Measurements from ENCODE around the gene HOXD4. TPM values are rescaled to one million over a fixed set of nuclear protein-coding genes. Genes with fewer than 3 reads are reported as not detected.
A peak's percentile ranks its signal among the peaks of the same experiment; 100 is the strongest.

Gene HOXD4
- polyA plus RNA-seq, 1 donor from 2014 or later: not detected

GRCh38 chr2:176120364-176121189 is 30.8 kb upstream of the HOXD4 start:
- Histone ChIP-seq H3K9me2 (ENCODE audit: insufficient read depth, low read length) (no peaks in the 10 kb centered on the region), H3K9me3 (ENCODE audit: low read length) (peaks cover 22% of the 10 kb centered on the region), H3F3A (ENCODE audit: insufficient read depth, low read length, poor library complexity, severe bottlenecking) (no peaks in the 10 kb centered on the region), H4K20me1 (ENCODE audit: insufficient read depth) (no peaks in the 10 kb centered on the region), H3K4me3 (ENCODE audit: low read length) (no peak overlapping the region), H3K79me2 (replicated peaks; ENCODE audit: insufficient read depth, low read length) (no peaks in the 10 kb centered on the region), H3K27me3 (ENCODE audit: insufficient read depth, low read depth, low read length) (peaks cover 99% of the 10 kb centered on the region), H2AFZ (ENCODE audit: low read depth, low read length) (no peak overlapping the region), H3K4me2 (ENCODE audit: low read length) (no peak overlapping the region), H3K9ac (ENCODE audit: low read length) (no peak overlapping the region), H3K36me3 (ENCODE audit: insufficient read depth, low read length) (no peaks in the 10 kb centered on the region), H3K27ac (ENCODE audit: low read length) (no peak overlapping the region)
- TF ChIP-seq SMC3 (conservative IDR thresholded peaks at IDR 0.05; ENCODE audit: poor library complexity) (no peak), EP300 (conservative IDR thresholded peaks at IDR 0.05; ENCODE audit: poor library complexity, severe bottlenecking) (no peak), RAD21 (conservative IDR thresholded peaks at IDR 0.05) (no peak), CTCF (IDR thresholded peaks at IDR 0.05; ENCODE audit: poor library complexity, severe bottlenecking) (no peak), REST (IDR thresholded peaks at IDR 0.05; ENCODE audit: borderline replicate concordance) (no peak)

DNA sequence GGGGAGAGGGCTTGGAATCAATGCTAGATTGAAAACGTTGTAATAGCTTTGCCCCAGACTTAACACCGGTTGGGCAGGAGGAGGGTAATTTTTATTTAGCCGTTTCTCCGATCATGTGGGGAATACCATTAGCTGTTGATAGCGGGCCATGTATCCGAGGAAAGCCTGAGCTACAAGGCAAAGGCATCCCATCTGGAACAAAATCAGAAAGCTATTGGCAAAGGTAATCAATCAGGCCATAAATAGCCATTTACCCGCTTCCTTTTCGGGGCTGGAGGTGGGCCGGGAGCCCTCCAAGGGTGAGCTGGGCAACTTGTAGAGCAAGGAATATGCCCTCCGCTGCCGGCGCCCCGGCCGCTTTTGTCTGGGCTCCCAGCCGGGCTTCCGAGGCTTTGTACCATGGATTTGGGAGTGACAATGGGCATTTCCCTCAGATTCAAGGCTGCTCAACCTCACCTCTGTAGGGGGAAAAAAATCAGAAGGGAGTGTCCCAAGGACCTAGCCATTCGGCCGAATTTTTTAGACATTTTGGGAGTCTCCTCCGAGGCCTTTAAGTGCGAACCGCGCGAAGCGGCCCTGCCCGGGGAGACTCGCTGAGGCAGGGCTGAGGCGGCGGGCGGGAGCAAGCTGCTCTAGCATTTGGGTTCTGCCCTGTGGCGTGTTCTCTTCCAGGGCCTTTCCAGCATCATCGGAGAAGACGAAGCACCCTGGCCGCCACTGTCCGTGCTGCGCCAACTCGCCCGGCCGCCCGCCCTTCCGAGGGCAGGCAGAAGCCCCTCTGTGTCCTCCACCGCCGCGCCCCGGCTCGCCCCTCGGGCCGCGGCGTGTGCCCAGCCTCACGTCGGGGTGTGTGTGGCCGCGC is 29.9 kb upstream of the HOXD4 start:
- H3K9ac ChIP-seq (ENCODE audit: low read length): no peak overlapping the region
- no peak for TF ChIP-seq MXI1 (conservative IDR thresholded peaks at IDR 0.05; ENCODE audit: poor library complexity, severe bottlenecking)
- no peak for TF ChIP-seq EP300 (conservative IDR thresholded peaks at IDR 0.05; ENCODE audit: poor library complexity, severe bottlenecking)
- no peak for TF ChIP-seq SMC3 (conservative IDR thresholded peaks at IDR 0.05; ENCODE audit: poor library complexity)
- TF ChIP-seq POLR2AphosphoS5 (IDR thresholded peaks at IDR 0.05): no peak
- TF ChIP-seq EZH2 (IDR thresholded peaks at IDR 0.05; ENCODE audit: borderline replicate concordance, insufficient read depth, low read length, poor library complexity, severe bottlenecking): peak; percentile 79
- TF ChIP-seq CTCF (IDR thresholded peaks at IDR 0.05; ENCODE audit: poor library complexity, severe bottlenecking): no peak
- TF ChIP-seq REST (IDR thresholded peaks at IDR 0.05; ENCODE audit: borderline replicate concordance): no peak
- H3K79me2 ChIP-seq (replicated peaks; ENCODE audit: insufficient read depth, low read length): no peaks in the 10 kb centered on the region
- no peaks in the 10 kb centered on the region for H4K20me1 ChIP-seq (ENCODE audit: insufficient read depth)
- H3K9me3 ChIP-seq (ENCODE audit: low read length): peaks cover 15% of the 10 kb centered on the region
- H2AFZ ChIP-seq (ENCODE audit: low read depth, low read length): no peak overlapping the region
- no peak overlapping the region for H3K27ac ChIP-seq (ENCODE audit: low read length)
- H3K4me3 ChIP-seq (ENCODE audit: low read length): no peak overlapping the region
- no peaks in the 10 kb centered on the region for H3K36me3 ChIP-seq (ENCODE audit: insufficient read depth, low read length)
- no peak overlapping the region for H3K4me2 ChIP-seq (ENCODE audit: low read length)
- H3K27me3 ChIP-seq (ENCODE audit: insufficient read depth, low read depth, low read length): peaks cover 99% of the 10 kb centered on the region
- H3F3A ChIP-seq (ENCODE audit: insufficient read depth, low read length, poor library complexity, severe bottlenecking): no peaks in the 10 kb centered on the region
- H3K9me2 ChIP-seq (ENCODE audit: insufficient read depth, low read length): no peaks in the 10 kb centered on the region
